IMR-90 (cell line): Measurements from ENCODE around the gene ZBTB32. TPM values are rescaled to one million over a fixed set of nuclear protein-coding genes. Genes with fewer than 3 reads are reported as not detected.

Experiments used
- ATAC-seq: fragments of 200-7000 bp; cut with Tn5 transposase; 2 replicates; pipeline ENCODE4 v1.9.1; 2020; ENCODE audit warnings: low read depth, mild to moderate bottlenecking, moderate library complexity
- BruUV-seq: library from RNA; stranded (reverse); fragments of 400-500 nt; replicated peaks from 2 replicates; lab custom pipeline; 2021; lab: Mats Ljungman, UMichigan
- CTCF ChIA-PET: fragments of 300-600 bp; formaldehyde crosslinking; extraction: SDS; loops from one replicate; lab custom pipeline; 2021; ENCODE audit warnings: antibody characterized with exemption; lab: Yijun Ruan, JAX
- POLR2A ChIA-PET: fragments of 300-600 bp; sonication (Branson Sonifier 250); formaldehyde crosslinking; loops from one replicate; lab custom pipeline; 2022; ENCODE audit warnings: antibody characterized with exemption; ENCODE audit not compliant: unreplicated experiment; lab: Charles Lee
- DNase-seq: peaks from one replicate; pipeline ENCODE4 v3.0.0; 2013
- H2AFZ ChIP-seq: replicated peaks from 2 replicates; pipeline ENCODE3; 2013; ENCODE audit warnings: low read length, mild to moderate bottlenecking; ENCODE audit not compliant: poor library complexity
- H2AK5ac ChIP-seq: 2 replicates; pipeline ENCODE4 v1.6.1; 2013; ENCODE audit warnings: low read depth, low read length, inconsistent platforms
- H2AK9ac ChIP-seq: replicated peaks from 2 replicates; pipeline ENCODE3; 2013; ENCODE audit warnings: mild to moderate bottlenecking, low read depth, low read length, moderate library complexity; ENCODE audit not compliant: poor library complexity
- H2BK120ac ChIP-seq: 2 replicates; pipeline ENCODE4 v1.6.1; 2013; ENCODE audit warnings: low read depth, low read length, inconsistent platforms
- H2BK15ac ChIP-seq: 3 replicates; pipeline ENCODE4 v1.6.1; 2013; ENCODE audit warnings: low read depth, low read length, inconsistent platforms
- H2BK20ac ChIP-seq: 2 replicates; pipeline ENCODE4 v1.6.1; 2013; ENCODE audit warnings: low read depth, mild to moderate bottlenecking, inconsistent platforms, low read length, moderate library complexity
- H2BK5ac ChIP-seq: 2 replicates; pipeline ENCODE4 v1.6.1; 2013; ENCODE audit warnings: mild to moderate bottlenecking, low read depth, low read length, inconsistent platforms; ENCODE audit not compliant: poor library complexity, severe bottlenecking
- H3K14ac ChIP-seq: replicated peaks from 2 replicates; pipeline ENCODE4 v1.6.1; 2013; ENCODE audit warnings: low read depth, low read length, inconsistent platforms
- H3K18ac ChIP-seq: 2 replicates; pipeline ENCODE4 v1.6.1; 2013; ENCODE audit warnings: low read depth, low read length, control low read depth
- H3K23ac ChIP-seq: 2 replicates; pipeline ENCODE4 v1.6.1; 2013; ENCODE audit warnings: low read depth, low read length, inconsistent platforms
- H3K27ac ChIP-seq: 2 replicates; pipeline ENCODE4 v1.5.1; 2013; ENCODE audit warnings: mild to moderate bottlenecking, control low read depth, low read length; ENCODE audit not compliant: insufficient read depth
- H3K27me3 ChIP-seq: 2 replicates; pipeline ENCODE4 v1.6.1; 2013; ENCODE audit warnings: low read length; ENCODE audit not compliant: control insufficient read depth, insufficient read depth
- H3K36me3 ChIP-seq: 2 replicates; pipeline ENCODE4 v1.6.1; 2013; ENCODE audit warnings: low read length, mixed read lengths; ENCODE audit not compliant: control insufficient read depth, insufficient read depth
- H3K4ac ChIP-seq: 2 replicates; pipeline ENCODE4 v1.6.1; 2013; ENCODE audit warnings: low read depth, low read length, inconsistent platforms
- H3K4me1 ChIP-seq: 2 replicates; pipeline ENCODE4 v1.6.1; 2013; ENCODE audit warnings: low read length, mixed read lengths; ENCODE audit not compliant: control insufficient read depth, insufficient read depth
- H3K4me2 ChIP-seq: 2 replicates; pipeline ENCODE4 v1.6.1; 2013; ENCODE audit warnings: low read depth, mild to moderate bottlenecking, control low read depth, low read length, moderate library complexity
- H3K4me3 ChIP-seq: 2 replicates; pipeline ENCODE4 v1.5.1; 2013; ENCODE audit warnings: low read depth, mild to moderate bottlenecking, control low read depth, low read length, moderate library complexity; ENCODE audit not compliant: insufficient read depth
- H3K56ac ChIP-seq: 2 replicates; pipeline ENCODE4 v1.6.1; 2013; ENCODE audit warnings: low read length, inconsistent platforms; ENCODE audit not compliant: insufficient read depth; ENCODE audit errors: extremely low read depth
- H3K79me1 ChIP-seq, 2 experiments: 2 replicates each; pipeline ENCODE4 v1.6.1; 2013; ENCODE audit warnings: low read length in 2 of 2, inconsistent platforms in 1 of 2, low read depth in 1 of 2
- H3K9ac ChIP-seq: 2 replicates; pipeline ENCODE4 v1.6.1; 2013; ENCODE audit warnings: low read depth, low read length, control low read depth
- H3K9me1 ChIP-seq: 2 replicates; pipeline ENCODE4 v1.6.1; 2013; ENCODE audit warnings: low read length, inconsistent platforms; ENCODE audit not compliant: insufficient read depth
- H3K9me3 ChIP-seq: 2 replicates; pipeline ENCODE4 v1.6.1; 2013; ENCODE audit warnings: low read length; ENCODE audit not compliant: control insufficient read depth, insufficient read depth
- H4K20me1 ChIP-seq: 2 replicates; pipeline ENCODE4 v1.6.1; 2013; ENCODE audit warnings: low read length, inconsistent platforms; ENCODE audit not compliant: insufficient read depth
- H4K5ac ChIP-seq: 2 replicates; pipeline ENCODE4 v1.6.1; 2013; ENCODE audit warnings: mild to moderate bottlenecking, low read depth, low read length, control low read depth
- H4K8ac ChIP-seq, 2 experiments: 2 replicates each; pipeline ENCODE4 v1.6.1; 2013; ENCODE audit warnings: low read depth in 2 of 2, low read length in 2 of 2, control low read depth in 1 of 2, inconsistent platforms in 1 of 2
- H4K91ac ChIP-seq: 2 replicates; pipeline ENCODE4 v1.6.1; 2013; ENCODE audit warnings: low read depth, low read length, inconsistent platforms; ENCODE audit not compliant: insufficient read depth
- BHLHE40 ChIP-seq: fragments of 150-350 bp; IDR thresholded peaks from 2 replicates; pipeline ENCODE4 v1.6.1; 2016; ENCODE audit warnings: mild to moderate bottlenecking, low read depth, low read length
- CEBPB ChIP-seq: IDR thresholded peaks from 2 replicates; pipeline ENCODE4 v1.6.1; 2012; ENCODE audit warnings: low read depth, low read length, improper control_type of control experiment
- CHD1 ChIP-seq: IDR thresholded peaks from 2 replicates; pipeline ENCODE4 v1.6.1; 2012; ENCODE audit warnings: low read depth, low read length, improper control_type of control experiment
- ELK1 ChIP-seq: fragments of 150-350 bp; IDR thresholded peaks from 2 replicates; pipeline ENCODE4 v1.6.1; 2016; ENCODE audit warnings: low read depth, mild to moderate bottlenecking, low read length, moderate library complexity, borderline replicate concordance
- FOS ChIP-seq: fragments of 150-350 bp; IDR thresholded peaks from 2 replicates; pipeline ENCODE4 v1.6.1; 2016; ENCODE audit warnings: low read depth, low read length
- MAFK ChIP-seq: IDR thresholded peaks from 2 replicates; pipeline ENCODE4 v1.6.1; 2012; ENCODE audit warnings: low read depth, low read length, improper control_type of control experiment
- MAZ ChIP-seq: IDR thresholded peaks from 2 replicates; pipeline ENCODE4 v1.6.1; 2012; ENCODE audit warnings: low read depth, mild to moderate bottlenecking, low read length, improper control_type of control experiment, moderate library complexity, borderline replicate concordance
- MXI1 ChIP-seq: IDR thresholded peaks from 2 replicates; pipeline ENCODE4 v1.6.1; 2012; ENCODE audit warnings: low read depth, mild to moderate bottlenecking, low read length, moderate library complexity, borderline replicate concordance
- NFE2L2 ChIP-seq: fragments of 150-350 bp; IDR thresholded peaks from 2 replicates; pipeline ENCODE4 v1.6.1; 2016; ENCODE audit warnings: low read depth, mild to moderate bottlenecking, low read length
- POLR2A ChIP-seq: IDR thresholded peaks from 2 replicates; pipeline ENCODE4 v1.6.1; 2012; ENCODE audit warnings: mild to moderate bottlenecking, low read depth, low read length
- RAD21 ChIP-seq: IDR thresholded peaks from 2 replicates; pipeline ENCODE4 v1.6.1; 2012; ENCODE audit warnings: low read length, improper control_type of control experiment
- RCOR1 ChIP-seq: IDR thresholded peaks from 2 replicates; pipeline ENCODE4 v1.6.1; 2012; ENCODE audit warnings: mild to moderate bottlenecking, low read length, improper control_type of control experiment; ENCODE audit not compliant: insufficient replicate concordance
- RFX5 ChIP-seq: IDR thresholded peaks from 2 replicates; pipeline ENCODE4 v1.8.0; 2012; ENCODE audit warnings: low read depth, mild to moderate bottlenecking, low read length, moderate library complexity
- SMC3 ChIP-seq: fragments of 150-350 bp; IDR thresholded peaks from 2 replicates; pipeline ENCODE4 v1.6.1; 2016; ENCODE audit warnings: low read depth, mild to moderate bottlenecking, antibody characterized with exemption, low read length, moderate library complexity
- USF2 ChIP-seq: fragments of 150-350 bp; IDR thresholded peaks from 2 replicates; pipeline ENCODE4 v1.6.1; 2017; ENCODE audit warnings: mild to moderate bottlenecking, antibody characterized with exemption, low read length, low read depth
- WGBS, 2 experiments: methylation state at CpG; one replicate each; pipeline versions ENCODE4 v1.1.5 to v1.1.7; 2013; ENCODE audit warnings: missing lambda C conversion rate in 2 of 2; ENCODE audit not compliant: insufficient read length in 1 of 2; ENCODE audit errors: extremely low coverage in 2 of 2; 5-methylcytosine and 5-hydroxymethylcytosine counted together
- dilution Hi-C: fragments of 300-500 bp; cut with HindIII; formaldehyde crosslinking; loops from one replicate; pipeline ENCODE4 v1.14.3; 2018; ENCODE audit warnings: low sequenced_read_pairs; ENCODE audit not compliant: unreplicated experiment
- in situ Hi-C: fragments of 300-500 bp; cut with MboI; formaldehyde crosslinking; loops from 3 replicates; pipeline ENCODE4 v1.14.3; 2019; ENCODE audit warnings: low sequenced_read_pairs, inconsistent platforms, mixed read lengths
- intact Hi-C: fragments of 100-400 bp; cut with micrococcal nuclease; formaldehyde crosslinking; loops from 2 replicates; pipeline ENCODE4 v1.10.0; 2022
- polyA plus RNA-seq, 3 experiments: library from polyadenylated mRNA; depleted of rRNA; stranded (reverse); fragments of >200 nt; gene quantifications; 2 replicates each; pipeline ENCODE4 v1.2.3, GENCODE V29; 2012; ENCODE audit warnings: low replicate concordance in 1 of 3
- total RNA-seq: library from RNA; depleted of rRNA; stranded (reverse); fragments of >200 nt; gene quantifications from 2 replicates; pipeline ENCODE4 v1.2.3, GENCODE V29; 2012

The ZBTB32 gene
- total and polyA plus RNA-seq, 2 of the 4 experiments (the other 2 are of a cell fraction): not detected

- DNase-seq: no peak
- Histone ChIP-seq H3K27me3 (no peaks in the 10 kb centered on the region), H2BK120ac (no peak overlapping the region), H3K18ac (no peak overlapping the region), H3K9me1 (no peaks in the 10 kb centered on the region; the same call in 1 of the 2 replicates), H4K20me1 (peaks cover 28% of the 10 kb centered on the region), H3K4me3 (no peak overlapping the region), H2AK5ac (no peak overlapping the region), H3K9ac (peak overlapping the region; percentile 94), H2AFZ (no peak overlapping the region), H3K23ac (peak overlapping the region; percentile 95; the same call in 1 of the 2 replicates), H3K79me1 (peaks cover 16 to 55% of the 10 kb centered on the region in 2 experiments; a peak in 3 of 4 replicates), H3K9me3 (no peaks in the 10 kb centered on the region), H2BK15ac (no peak overlapping the region), H3K4me1 (peaks cover 14% of the 10 kb centered on the region), H3K27ac (no peak overlapping the region), H3K56ac (no peak overlapping the region; the same call in 1 of the 2 replicates), H3K4me2 (peak overlapping the region; percentile 91), H3K14ac (no peak overlapping the region), H2BK20ac (no peak overlapping the region), H3K36me3 (peaks cover 37% of the 10 kb centered on the region), H4K5ac (no peak overlapping the region), H4K91ac (no peak overlapping the region), H2AK9ac (peak overlapping the region; percentile 73), H4K8ac (no peak overlapping the region), H2BK5ac (no peak overlapping the region), H3K4ac (no peak overlapping the region)
- POLR2A ChIA-PET: no interaction called here
- ATAC-seq: no peak
- BruUV-seq: no TSS peak
- in situ Hi-C loops (loop anchor here (5.0 kb wide), 1 partner anchor 172 kb away; the partner anchor contains the start of gene TMEM147), intact Hi-C loops (no loop called here), dilution Hi-C loops (no loop called here)
- WGBS, 2 experiments: 92% methylated on average over 16 of the region's 32 CpGs; no CpG with 5 or more reads in 1 of the 2 experiments
- CTCF ChIA-PET: interaction anchor here (0.9 kb wide), 1 partner anchor 14 kb away, joined by 3 read pairs; no protein-coding TSS in a partner anchor
- TF ChIP-seq RAD21 (no peak), FOS (no peak), NFE2L2 (no peak), USF2 (no peak), CEBPB (no peak), RFX5 (no peak), SMC3 (no peak), ELK1 (no peak), RCOR1 (no peak), MXI1 (no peak), CHD1 (no peak), BHLHE40 (no peak), POLR2A (no peak), MAFK (no peak), MAZ (no peak)
Measured at GRCh38 chr19:35719402-35720162, 15.2 kb downstream of the ZBTB32 start.
